Measurements from ENCODE around the gene PLD5. TPM values are rescaled to one million over a fixed set of nuclear protein-coding genes. Genes with fewer than 3 reads are reported as not detected.

The PLD5 gene
- total RNA-seq, 5 donors from 2014 or later (not counting 1 experiment from before 2014, with no cell fraction given): not detected

- H3K27me3 Mint-ChIP-seq: peaks cover 5 to 12% of the 10 kb centered on the region in 2 donors
- H3K27ac ChIP-seq (ENCODE audit: low read length): no peak overlapping the region
- CTCF ChIA-PET: no interaction called here
Measured at GRCh38 chr1:242139442-242139841, 385.1 kb downstream of the PLD5 start.

GRCh38 chr1:242133796-242134195 is 390.7 kb downstream of the PLD5 start:
- Histone ChIP-seq H3K27ac (ENCODE audit: low read length) (no peak overlapping the region), H3K27me3 (replicated peaks in 1 of 2; ENCODE audit: control insufficient read depth in 2 of 2, extremely low read depth in 1 of 2, insufficient read depth in 2 of 2, low read length in 1 of 2) (no peaks in the 10 kb centered on the region), H3K4me1 (ENCODE audit: control insufficient read depth in 1 of 2, extremely low read depth in 1 of 2, insufficient read depth in 2 of 2, low read length in 2 of 2) (no peaks in the 10 kb centered on the region), H3K4me3 (ENCODE audit: control insufficient read depth in 1 of 2, extremely low read depth in 1 of 2, low read length in 1 of 2) (no peak overlapping the region), H3K36me3 (ENCODE audit: control insufficient read depth in 2 of 2, extremely low read depth in 1 of 2, insufficient read depth in 1 of 2, low read length in 1 of 2) (no peaks in the 10 kb centered on the region), H3K9me3 (no peaks in the 10 kb centered on the region)
- no CpG with 5 or more reads among the region's 3 CpGs for WGBS (ENCODE audit: insufficient coverage)
- Mint-ChIP-seq H3K36me3 (no peaks in the 10 kb centered on the region), H3K9me3 (peaks cover 4 to 12% (median 6%) of the 10 kb centered on the region in 3 donors), H3K4me3 (no peak overlapping the region), H3K27ac (no peak overlapping the region), H3K27me3 (peaks cover 0 to 8% of the 10 kb centered on the region in 2 donors), H3K4me1 (no peaks in the 10 kb centered on the region)
- DNase-seq: no peak
- ChIA-PET CTCF (no interaction called here), POLR2A (no interaction called here)
- ATAC-seq (replicated peaks in 1 of 4): no peak

More at GRCh38 chr1:242139442-242139841, 385.1 kb downstream of the PLD5 start:
- DNase-seq (no peak), ATAC-seq (replicated peaks in 1 of 4) (no peak)
- H3K4me3 ChIP-seq (ENCODE audit: control insufficient read depth in 1 of 2, extremely low read depth in 1 of 2, low read length in 1 of 2): no peak overlapping the region
- H3K9me3 ChIP-seq: no peaks in the 10 kb centered on the region
- no peaks in the 10 kb centered on the region for H3K36me3 ChIP-seq (ENCODE audit: control insufficient read depth in 2 of 2, extremely low read depth in 1 of 2, insufficient read depth in 1 of 2, low read length in 1 of 2)
- no peaks in the 10 kb centered on the region for H3K4me1 ChIP-seq (ENCODE audit: control insufficient read depth in 1 of 2, extremely low read depth in 1 of 2, insufficient read depth in 2 of 2, low read length in 2 of 2)
- Mint-ChIP-seq H3K36me3 (no peaks in the 10 kb centered on the region), H3K4me3 (no peak overlapping the region), H3K27ac (no peak overlapping the region), H3K9me3 (no peaks in the 10 kb centered on the region), H3K4me1 (no peaks in the 10 kb centered on the region)
- POLR2A ChIA-PET: no interaction called here
- H3K27me3 ChIP-seq (replicated peaks in 1 of 2; ENCODE audit: control insufficient read depth in 2 of 2, extremely low read depth in 1 of 2, insufficient read depth in 2 of 2, low read length in 1 of 2): peaks cover 0 to 4% of the 10 kb centered on the region in 2 experiments
- 15% methylated on average over 6 of the region's 6 CpGs for WGBS (ENCODE audit: insufficient coverage)

- Mint-ChIP-seq H3K27me3 (peaks cover 0 to 8% of the 10 kb centered on the region in 2 donors), H3K4me1 (no peaks in the 10 kb centered on the region), H3K4me3 (no peak overlapping the region), H3K9me3 (peaks cover 4 to 12% (median 6%) of the 10 kb centered on the region in 3 donors), H3K27ac (no peak overlapping the region), H3K36me3 (no peaks in the 10 kb centered on the region)
- ChIA-PET POLR2A (no interaction called here), CTCF (no interaction called here)
- DNase-seq (no peak), ATAC-seq (replicated peaks in 1 of 4) (no peak)
- Histone ChIP-seq H3K36me3 (ENCODE audit: control insufficient read depth in 2 of 2, extremely low read depth in 1 of 2, insufficient read depth in 1 of 2, low read length in 1 of 2) (no peaks in the 10 kb centered on the region), H3K4me1 (ENCODE audit: control insufficient read depth in 1 of 2, extremely low read depth in 1 of 2, insufficient read depth in 2 of 2, low read length in 2 of 2) (no peaks in the 10 kb centered on the region), H3K9me3 (no peaks in the 10 kb centered on the region), H3K27ac (ENCODE audit: low read length) (no peak overlapping the region), H3K4me3 (ENCODE audit: control insufficient read depth in 1 of 2, extremely low read depth in 1 of 2, low read length in 1 of 2) (no peak overlapping the region), H3K27me3 (replicated peaks in 1 of 2; ENCODE audit: control insufficient read depth in 2 of 2, extremely low read depth in 1 of 2, insufficient read depth in 2 of 2, low read length in 1 of 2) (no peaks in the 10 kb centered on the region)
- 100% methylated on average over 1 of the region's 1 CpG for whole genome bisulfite sequencing (ENCODE audit: insufficient coverage)
Measured at GRCh38 chr1:242133351-242133750, 391.1 kb downstream of the PLD5 start.

- no peak overlapping the region for H3K4me3 Mint-ChIP-seq
- H3K27me3 ChIP-seq (replicated peaks in 1 of 2; ENCODE audit: control insufficient read depth in 2 of 2, extremely low read depth in 1 of 2, insufficient read depth in 2 of 2, low read length in 1 of 2): no peaks in the 10 kb centered on the region
- H3K9me3 ChIP-seq: no peaks in the 10 kb centered on the region
- no peaks in the 10 kb centered on the region for H3K4me1 Mint-ChIP-seq
- peaks cover 0 to 8% of the 10 kb centered on the region in 2 donors for H3K27me3 Mint-ChIP-seq
- no peaks in the 10 kb centered on the region for H3K36me3 Mint-ChIP-seq
- H3K4me3 ChIP-seq (ENCODE audit: control insufficient read depth in 1 of 2, extremely low read depth in 1 of 2, low read length in 1 of 2): no peak overlapping the region
- no peak for ATAC-seq (replicated peaks in 1 of 4)
- H3K27ac ChIP-seq (ENCODE audit: low read length): no peak overlapping the region
- H3K9me3 Mint-ChIP-seq: peaks cover 4 to 12% (median 6%) of the 10 kb centered on the region in 3 donors
- CTCF ChIA-PET: no interaction called here
- H3K4me1 ChIP-seq (ENCODE audit: control insufficient read depth in 1 of 2, extremely low read depth in 1 of 2, insufficient read depth in 2 of 2, low read length in 2 of 2): no peaks in the 10 kb centered on the region
- WGBS (ENCODE audit: insufficient coverage): 50% methylated on average over 1 of the region's 9 CpGs
- H3K36me3 ChIP-seq (ENCODE audit: control insufficient read depth in 2 of 2, extremely low read depth in 1 of 2, insufficient read depth in 1 of 2, low read length in 1 of 2): no peaks in the 10 kb centered on the region
- H3K27ac Mint-ChIP-seq: no peak overlapping the region
- POLR2A ChIA-PET: no interaction called here
- DNase-seq: no peak
Measured at GRCh38 chr1:242132121-242132817, 392.2 kb downstream of the PLD5 start.

GRCh38 chr1:242128951-242129502 is 395.5 kb downstream of the PLD5 start:
- no peaks in the 10 kb centered on the region for H3K4me1 Mint-ChIP-seq
- ATAC-seq (replicated peaks in 1 of 4): no peak
- Histone ChIP-seq H3K27me3 (replicated peaks in 1 of 2; ENCODE audit: control insufficient read depth in 2 of 2, extremely low read depth in 1 of 2, insufficient read depth in 2 of 2, low read length in 1 of 2) (no peaks in the 10 kb centered on the region), H3K27ac (ENCODE audit: low read length) (no peak overlapping the region), H3K9me3 (no peaks in the 10 kb centered on the region), H3K4me3 (ENCODE audit: control insufficient read depth in 1 of 2, extremely low read depth in 1 of 2, low read length in 1 of 2) (no peak overlapping the region), H3K36me3 (ENCODE audit: control insufficient read depth in 2 of 2, extremely low read depth in 1 of 2, insufficient read depth in 1 of 2, low read length in 1 of 2) (no peaks in the 10 kb centered on the region), H3K4me1 (ENCODE audit: control insufficient read depth in 1 of 2, extremely low read depth in 1 of 2, insufficient read depth in 2 of 2, low read length in 2 of 2) (no peaks in the 10 kb centered on the region)
- 84% methylated on average over 2 of the region's 8 CpGs for WGBS (ENCODE audit: insufficient coverage)
- CTCF ChIA-PET: no interaction called here
- no peak for DNase-seq
- POLR2A ChIA-PET: no interaction called here
- peaks cover 0 to 4% of the 10 kb centered on the region in 2 donors for H3K27me3 Mint-ChIP-seq
- no peak overlapping the region for H3K4me3 Mint-ChIP-seq
- peaks cover 8 to 12% (median 10%) of the 10 kb centered on the region in 3 donors for H3K9me3 Mint-ChIP-seq
- no peaks in the 10 kb centered on the region for H3K36me3 Mint-ChIP-seq
- H3K27ac Mint-ChIP-seq: no peak overlapping the region

GRCh38 chr1:242120432-242120831 is 404.1 kb downstream of the PLD5 start:
- no peak for DNase-seq
- ChIA-PET CTCF (interaction anchor here in 1 of 2 donors (0.6 kb wide), 1 partner anchor 48 kb away, joined by 4 read pairs; no protein-coding TSS in a partner anchor), POLR2A (no interaction called here)
- Mint-ChIP-seq H3K27ac (no peak overlapping the region), H3K9me3 (no peaks in the 10 kb centered on the region), H3K4me3 (no peak overlapping the region), H3K27me3 (no peaks in the 10 kb centered on the region), H3K36me3 (no peaks in the 10 kb centered on the region), H3K4me1 (no peaks in the 10 kb centered on the region)
- no peaks in the 10 kb centered on the region for H3K4me1 ChIP-seq (ENCODE audit: control insufficient read depth in 1 of 2, extremely low read depth in 1 of 2, insufficient read depth in 2 of 2, low read length in 2 of 2)
- no peak overlapping the region for H3K4me3 ChIP-seq (ENCODE audit: control insufficient read depth in 1 of 2, extremely low read depth in 1 of 2, low read length in 1 of 2)
- no peaks in the 10 kb centered on the region for H3K36me3 ChIP-seq (ENCODE audit: control insufficient read depth in 2 of 2, extremely low read depth in 1 of 2, insufficient read depth in 1 of 2, low read length in 1 of 2)
- no peaks in the 10 kb centered on the region for H3K27me3 ChIP-seq (replicated peaks in 1 of 2; ENCODE audit: control insufficient read depth in 2 of 2, extremely low read depth in 1 of 2, insufficient read depth in 2 of 2, low read length in 1 of 2)
- H3K27ac ChIP-seq (ENCODE audit: low read length): no peak overlapping the region
- WGBS (ENCODE audit: insufficient coverage): no CpG with 5 or more reads among the region's 2 CpGs
- ATAC-seq (replicated peaks in 1 of 4): no peak
- H3K9me3 ChIP-seq: no peaks in the 10 kb centered on the region

Measured in T-cell (primary cell).